Kidney (tissue), 14 donors: ENCODE results near the gene NKD2. TPM values are rescaled to one million over a fixed set of nuclear protein-coding genes. Genes with fewer than 3 reads are reported as not detected.
"Not testable (repeated sequence)": the region's sequence is repeated elsewhere in the genome, so short reads cannot be mapped to it uniquely, and the experiment has no call there.

Source experiments
- DNase-seq, 5 donors: peaks; one replicate each; pipeline ENCODE4 v3.0.0-alpha.2; 2013 to 2020
- FAIRE-seq: peaks from 2 replicates; lab custom pipeline; 2012; peaks lifted over from hg19 to GRCh38; lab: Jason Lieb, UNC
- H3K27ac ChIP-seq, 2 donors: one replicate each; pipeline ENCODE4 v1.7.0; 2013; ENCODE audit warnings: low read depth in 2 of 2, low read length in 2 of 2, inconsistent platforms in 1 of 2
- H3K27me3 ChIP-seq: one replicate; pipeline ENCODE4 v1.7.1; 2013; ENCODE audit warnings: low read length, inconsistent platforms; ENCODE audit not compliant: control insufficient read depth, insufficient read depth
- H3K36me3 ChIP-seq, 3 donors: one replicate each; pipeline versions ENCODE4 v1.7.0 to v1.7.1; 2013; ENCODE audit warnings: low read length in 3 of 3, control low read depth in 1 of 3, inconsistent platforms in 1 of 3; ENCODE audit not compliant: insufficient read depth in 3 of 3, control insufficient read depth in 2 of 3
- H3K4me1 ChIP-seq, 3 donors: one replicate each; pipeline versions ENCODE4 v1.7.0 to v1.7.1; 2013; ENCODE audit warnings: low read length in 3 of 3, inconsistent platforms in 1 of 3, low read depth in 1 of 3; ENCODE audit not compliant: control insufficient read depth in 2 of 3, insufficient read depth in 2 of 3
- H3K4me3 ChIP-seq, 3 donors: one replicate each; pipeline versions ENCODE4 v1.7.0 to v1.8.1; 2013; ENCODE audit warnings: low read length in 3 of 3, control low read depth in 1 of 3, inconsistent platforms in 1 of 3
- H3K9ac ChIP-seq, 3 donors: one replicate each; pipeline versions ENCODE4 v1.7.0 to v1.7.1; 2013; ENCODE audit warnings: low read length in 3 of 3, control low read depth in 1 of 3, inconsistent platforms in 1 of 3
- H3K9me3 ChIP-seq, 3 donors: one replicate each; pipeline versions ENCODE4 v1.7.0 to v1.7.1; 2013; ENCODE audit warnings: low read length in 3 of 3, control low read depth in 1 of 3, inconsistent platforms in 1 of 3; ENCODE audit not compliant: control insufficient read depth in 2 of 3, insufficient read depth in 1 of 3
- CTCF ChIP-seq: IDR thresholded peaks from 3 replicates; pipeline ENCODE4 v1.5.1; 2012; ENCODE audit warnings: mild to moderate bottlenecking, moderate library complexity, borderline replicate concordance; ENCODE audit not compliant: insufficient read depth; ENCODE audit errors: extremely low read depth
- intact Hi-C: fragments of 100-400 bp; cut with DNase I; formaldehyde crosslinking; loops from one replicate; pipeline ENCODE4 v1.11.1; 2022
- polyA plus RNA-seq: library from polyadenylated mRNA; stranded (reverse); fragments of 350-450 nt; fragmentation: Illumina TruSeq; extraction: RNeasy Lipid Tissue Mini Kit (QIAGEN cat#74804); gene quantifications from one replicate; pipeline ENCODE4 v1.2.3, GENCODE V29; 2014; ENCODE audit warnings: low read depth, low replicate concordance; ENCODE audit not compliant: insufficient read depth
- total RNA-seq: library from RNA; stranded (reverse); fragmentation: NEBNext Ultra II Directional; extraction: Animal tissue kit (Norgen Biotek cat#: 25700); gene quantifications from one replicate; pipeline ENCODE4 v1.2.1, GENCODE V29; 2021
- donor health status: control.
- donor health status: control.
- donor health status: control.
- donor health status: control.
- donor health status: control.
- donor health status: DM: yes; HTN: yes; CAD: no.
- donor health status: Normal renal cell carcinoma (clear cell type).

NKD2 gene
- total and polyA plus RNA-seq, 2 donors from 2014 or later, result 7.9 to 14.1 TPM

- H3K27me3 ChIP-seq, result no peaks in the 10 kb centered on the region
- DNase-seq (peak in 1 of 5 donors; percentile 65), FAIRE-seq (no peak)
- no peaks in the 10 kb centered on the region for H3K4me1 ChIP-seq
- no peak overlapping the region for H3K27ac ChIP-seq
- TF ChIP-seq CTCF, result no peak
- intact Hi-C loops, result no loop called here
- H3K9me3 ChIP-seq, result no peaks in the 10 kb centered on the region
- H3K9ac ChIP-seq, result no peak overlapping the region
- H3K4me3 ChIP-seq, result no peak overlapping the region
- H3K36me3 ChIP-seq, result no peaks in the 10 kb centered on the region
Measured at GRCh38 chr5:1020452-1020961, 11.9 kb downstream of the NKD2 start.

DNA sequence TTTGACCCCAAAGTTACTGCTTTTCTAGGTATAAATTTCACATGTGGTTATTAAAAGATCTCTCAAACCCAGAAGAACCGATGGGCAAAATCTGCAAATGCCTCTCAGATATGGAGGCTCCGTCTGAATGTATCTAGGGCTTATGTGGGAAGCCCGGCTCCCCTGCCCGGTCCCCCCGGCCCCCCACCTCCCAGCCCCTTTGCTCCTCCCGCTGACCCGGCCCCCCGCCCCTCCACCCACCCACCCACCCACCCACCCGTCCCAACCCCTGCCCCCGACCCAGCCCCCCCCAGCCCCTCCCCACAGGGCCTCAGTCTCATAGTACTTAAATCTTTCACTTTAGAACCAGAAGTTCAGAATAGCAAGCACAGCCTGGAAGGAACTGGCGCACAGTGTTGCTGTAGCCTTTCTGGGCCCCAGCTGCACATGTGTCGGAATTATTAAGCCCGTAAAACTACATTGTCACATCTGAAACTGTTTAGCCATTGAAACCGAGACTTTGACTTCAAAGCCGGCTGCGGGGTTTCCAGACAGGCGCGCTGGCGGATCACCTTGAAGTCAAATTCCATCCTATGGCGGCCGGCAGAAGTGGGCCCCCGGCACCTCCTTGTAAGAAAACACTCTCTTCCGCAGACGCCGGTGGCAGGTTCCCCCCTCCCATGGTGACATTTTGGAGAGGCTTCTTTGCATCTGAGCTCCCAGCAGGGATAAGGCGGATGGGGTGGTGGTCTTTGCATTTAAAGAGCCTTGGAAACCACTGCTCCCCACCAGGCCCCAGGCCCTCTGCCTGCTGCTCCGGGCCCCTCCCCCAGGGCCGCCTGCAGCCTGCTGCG is 12.8 kb downstream of the NKD2 start:
- Histone ChIP-seq H3K36me3 (no peaks in the 10 kb centered on the region), H3K9me3 (no peaks in the 10 kb centered on the region), H3K9ac (no peak overlapping the region), H3K4me3 (no peak overlapping the region), H3K27me3 (no peaks in the 10 kb centered on the region), H3K27ac (no peak overlapping the region), H3K4me1 (no peaks in the 10 kb centered on the region)
- DNase-seq (peak; percentile 58 to 93 (median 87)), FAIRE-seq (no peak)
- no peak for TF ChIP-seq CTCF
- intact Hi-C loops, result no loop called here

GRCh38 chr5:1021969-1022336 is 13.4 kb downstream of the NKD2 start:
- H3K27ac ChIP-seq, DNase-seq, H3K4me3 ChIP-seq, H3K36me3 ChIP-seq, FAIRE-seq, intact Hi-C loops, H3K9ac ChIP-seq, H3K4me1 ChIP-seq, H3K27me3 ChIP-seq, H3K9me3 ChIP-seq: not testable (repeated sequence)

DNA sequence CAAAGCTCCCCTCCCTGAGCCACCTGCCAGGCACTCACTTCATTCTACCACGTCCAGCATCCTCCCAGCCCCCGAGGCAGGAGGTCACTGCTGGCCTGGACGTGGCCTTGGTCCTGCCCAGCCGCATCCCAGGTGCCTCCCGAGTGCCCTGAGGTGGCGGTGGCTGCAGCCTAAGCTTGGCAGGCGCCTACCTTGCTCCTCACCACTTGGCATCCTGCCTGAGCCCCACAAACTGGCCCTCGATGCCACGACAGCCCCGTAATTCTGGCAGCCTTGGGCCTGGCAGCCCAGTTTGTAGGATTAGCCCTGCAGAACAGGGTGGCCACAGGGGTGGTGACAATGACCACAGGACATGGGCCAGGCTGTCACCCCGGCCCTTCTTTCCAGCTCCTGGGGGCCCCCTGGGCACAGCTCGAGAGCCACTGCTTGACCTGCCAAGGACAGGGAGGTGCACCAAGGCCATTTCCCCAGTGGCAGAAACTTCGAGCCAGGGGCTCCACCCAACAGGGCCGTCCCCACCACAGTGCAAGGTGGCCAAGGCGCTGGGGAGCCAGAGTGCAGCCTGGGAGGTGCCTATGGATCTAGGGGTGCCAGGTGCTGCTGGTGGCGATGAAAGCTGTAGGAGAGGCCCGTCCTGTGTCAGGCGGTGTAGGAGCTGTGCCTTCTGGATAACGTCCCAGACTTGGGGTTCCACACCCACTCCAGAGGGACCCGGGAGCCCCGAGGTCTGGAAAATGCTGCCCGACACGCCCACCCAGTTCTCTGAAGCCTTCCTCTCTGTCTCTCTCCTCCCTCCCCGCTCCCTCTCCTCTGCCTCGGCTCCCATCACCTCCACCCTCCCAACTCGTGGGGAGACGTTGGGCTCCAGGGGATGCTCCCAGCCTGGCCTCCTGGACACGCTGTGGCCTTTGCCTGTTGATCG is 18.4 kb downstream of the NKD2 start:
- H3K27ac ChIP-seq, result no peak overlapping the region
- FAIRE-seq, result no peak
- H3K36me3 ChIP-seq, result no peaks in the 10 kb centered on the region
- TF ChIP-seq CTCF, result no peak
- no peak overlapping the region for H3K4me3 ChIP-seq
- intact Hi-C loops, result no loop called here
- no peaks in the 10 kb centered on the region for H3K9me3 ChIP-seq
- no peak overlapping the region for H3K9ac ChIP-seq
- peak in 1 of 5 donors; percentile 60 for DNase-seq
- H3K27me3 ChIP-seq, result no peaks in the 10 kb centered on the region
- no peaks in the 10 kb centered on the region for H3K4me1 ChIP-seq
